ENCODE results near the gene GOLT1A. TPM values are rescaled to one million over a fixed set of nuclear protein-coding genes. Genes with fewer than 3 reads are reported as not detected.
A peak's percentile ranks its signal among the peaks of the same experiment; 100 is the strongest.

GOLT1A gene
- total and polyA plus RNA-seq, 11 donors: 0.24 to 0.29 TPM; not detected in 9

DNA sequence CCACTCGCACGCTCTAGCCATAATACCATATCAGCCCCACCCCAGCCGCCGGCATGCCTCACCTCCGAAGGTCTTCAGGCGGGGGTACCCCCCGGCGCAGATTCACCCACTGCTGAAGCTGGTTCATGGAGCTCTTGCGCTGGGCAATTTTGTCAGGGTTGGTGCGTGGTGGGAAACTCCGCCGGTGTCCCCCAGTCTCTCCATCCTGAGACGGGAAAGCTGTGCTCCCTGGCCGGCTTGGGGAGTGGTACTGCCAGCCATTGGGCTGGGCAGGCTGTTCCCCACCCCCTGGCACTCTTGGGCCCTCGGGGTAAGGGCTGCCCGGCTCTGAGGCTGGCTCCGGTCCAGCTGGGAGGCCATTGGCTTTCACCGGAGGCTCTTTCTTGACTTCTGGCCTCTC is 45.4 kb upstream of the GOLT1A start:
- ATAC-seq (no peak), DNase-seq (no peak)
- no peak overlapping the region for H3K27ac ChIP-seq
- H3K9me3 ChIP-seq: no peaks in the 10 kb centered on the region
- WGBS, 4 donors: 84 to 90% (median 88%) methylated on average over 6 to 18 of the region's 18 CpGs
- H3K4me1 ChIP-seq: peaks cover 0 to 20% (median 14%) of the 10 kb centered on the region in 12 donors
- H3K4me3 ChIP-seq: no peak overlapping the region
- H3K36me3 ChIP-seq: peaks cover 0 to 74% (median 28%) of the 10 kb centered on the region in 9 donors
- intact Hi-C loops (cut with DNase I): loop anchor here in 9 of 10 donors (2.0 to 10.0 kb wide), 7 partner anchors 46 to 246 kb away; no protein-coding TSS in a partner anchor
- no peaks in the 10 kb centered on the region for H3K27me3 ChIP-seq
- TF ChIP-seq, protein P1, sequence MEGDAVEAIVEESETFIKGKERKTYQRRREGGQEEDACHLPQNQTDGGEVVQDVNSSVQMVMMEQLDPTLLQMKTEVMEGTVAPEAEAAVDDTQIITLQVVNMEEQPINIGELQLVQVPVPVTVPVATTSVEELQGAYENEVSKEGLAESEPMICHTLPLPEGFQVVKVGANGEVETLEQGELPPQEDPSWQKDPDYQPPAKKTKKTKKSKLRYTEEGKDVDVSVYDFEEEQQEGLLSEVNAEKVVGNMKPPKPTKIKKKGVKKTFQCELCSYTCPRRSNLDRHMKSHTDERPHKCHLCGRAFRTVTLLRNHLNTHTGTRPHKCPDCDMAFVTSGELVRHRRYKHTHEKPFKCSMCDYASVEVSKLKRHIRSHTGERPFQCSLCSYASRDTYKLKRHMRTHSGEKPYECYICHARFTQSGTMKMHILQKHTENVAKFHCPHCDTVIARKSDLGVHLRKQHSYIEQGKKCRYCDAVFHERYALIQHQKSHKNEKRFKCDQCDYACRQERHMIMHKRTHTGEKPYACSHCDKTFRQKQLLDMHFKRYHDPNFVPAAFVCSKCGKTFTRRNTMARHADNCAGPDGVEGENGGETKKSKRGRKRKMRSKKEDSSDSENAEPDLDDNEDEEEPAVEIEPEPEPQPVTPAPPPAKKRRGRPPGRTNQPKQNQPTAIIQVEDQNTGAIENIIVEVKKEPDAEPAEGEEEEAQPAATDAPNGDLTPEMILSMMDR (IDR thresholded peaks at IDR 0.05): no peak
- TF ChIP-seq POLR2A (IDR thresholded peaks at IDR 0.05): no peak

DNA sequence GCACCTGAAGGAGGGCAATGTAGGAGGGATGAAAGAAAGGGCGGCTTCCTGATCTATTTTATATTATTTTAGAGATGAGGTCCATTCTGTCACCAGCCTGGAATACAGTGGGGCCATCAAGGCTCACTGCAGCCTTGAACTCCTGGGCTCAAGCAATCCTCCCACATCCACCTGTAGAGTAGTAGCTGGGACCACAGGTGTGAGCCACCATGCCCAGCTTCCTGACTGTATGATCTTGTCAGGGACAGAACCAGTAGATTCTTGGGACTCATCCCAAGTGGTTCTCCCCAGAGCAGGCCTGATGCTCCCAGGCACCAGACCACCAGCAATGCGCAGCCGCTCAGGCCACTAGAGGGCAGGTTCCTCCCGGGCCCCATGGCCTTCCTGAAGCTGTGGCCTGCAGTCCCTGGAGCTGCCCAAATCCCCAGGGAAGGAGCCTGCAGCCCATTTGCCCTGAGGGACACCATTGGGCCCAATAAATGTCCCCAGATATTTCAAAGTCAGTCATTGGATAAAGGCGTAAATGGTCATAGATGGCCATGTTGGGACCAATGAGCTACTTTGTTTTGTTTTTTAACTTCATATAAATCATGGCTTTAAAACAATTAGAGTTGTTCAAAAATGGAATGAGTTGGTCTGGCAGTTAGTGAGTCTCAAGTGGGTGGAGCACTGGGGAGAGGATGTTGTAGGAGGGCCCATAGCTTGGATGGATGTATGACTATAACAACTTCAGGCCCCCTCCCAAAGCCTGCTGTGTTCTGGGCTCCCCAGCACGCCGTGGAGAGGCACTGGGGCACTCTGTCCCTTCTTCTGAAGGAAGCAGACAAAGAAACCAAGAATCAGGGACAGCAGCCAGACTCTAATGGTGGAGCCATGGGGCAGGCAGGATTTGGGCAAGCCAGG is 44.7 kb upstream of the GOLT1A start:
- peak; percentile 48 to 72 (median 65) for ATAC-seq
- TF ChIP-seq, protein P1 (IDR thresholded peaks at IDR 0.05): peak; percentile 60 to 80 (median 65)
- TF ChIP-seq POLR2A (IDR thresholded peaks at IDR 0.05): no peak
- Histone ChIP-seq H3K9me3 (no peaks in the 10 kb centered on the region), H3K27ac (no peak overlapping the region), H3K4me1 (peaks cover 0 to 17% (median 6%) of the 10 kb centered on the region in 12 donors), H3K4me3 (no peak overlapping the region), H3K36me3 (peaks cover 0 to 74% (median 28%) of the 10 kb centered on the region in 9 donors), H3K27me3 (no peaks in the 10 kb centered on the region)
- DNase-seq: peak; percentile 53 to 79 (median 66)
- WGBS, 4 donors: 64 to 68% (median 65%) methylated on average over 6 to 7 of the region's 7 CpGs
- intact Hi-C loops (cut with DNase I): loop anchor here (1.0 to 10.0 kb wide), 9 partner anchors 46 to 246 kb away; no protein-coding TSS in a partner anchor

DNA sequence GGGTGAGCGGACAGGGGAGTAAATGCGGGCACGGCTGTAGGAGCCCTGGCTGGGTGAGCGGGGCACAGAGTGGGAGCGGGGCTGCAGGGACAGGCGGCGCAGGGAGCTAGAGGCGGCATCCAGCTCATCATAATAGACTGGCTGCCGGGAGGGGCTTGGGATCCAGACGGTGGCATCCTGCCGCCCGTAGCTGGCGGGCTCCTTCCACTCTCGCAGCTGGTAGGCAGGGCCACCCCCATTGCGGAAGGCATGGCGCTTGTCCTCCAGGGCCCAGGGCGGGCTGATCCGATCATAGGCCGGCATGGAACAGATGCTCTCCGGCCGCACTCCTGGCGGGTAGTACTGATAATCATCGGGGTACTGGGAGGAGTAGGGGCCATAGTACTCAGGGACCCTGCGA is 43.7 kb upstream of the GOLT1A start:
- no peak for ATAC-seq
- DNase-seq: no peak

More for the DNA sequence above, 43.7 kb upstream of the GOLT1A start:
- Histone ChIP-seq H3K4me3 (no peak overlapping the region), H3K9me3 (no peaks in the 10 kb centered on the region), H3K36me3 (peaks cover 0 to 72% (median 28%) of the 10 kb centered on the region in 9 donors), H3K27ac (no peak overlapping the region), H3K27me3 (no peaks in the 10 kb centered on the region), H3K4me1 (peaks cover 0 to 15% (median 0%) of the 10 kb centered on the region in 12 donors)
- intact Hi-C loops (cut with DNase I): loop anchor here in 6 of 10 donors (5.0 to 10.0 kb wide), 5 partner anchors 47 to 247 kb away; no protein-coding TSS in a partner anchor
- TF ChIP-seq, protein P1 (IDR thresholded peaks at IDR 0.05): no peak
- TF ChIP-seq POLR2A (IDR thresholded peaks at IDR 0.05): no peak
- 89 to 94% (median 92%) methylated on average over 24 of the region's 24 CpGs for WGBS, 4 donors
